Colonic mucosa (tissue), 4 donors: ENCODE measurements around the gene SWT1. TPM values are rescaled to one million over a fixed set of nuclear protein-coding genes. Genes with fewer than 3 reads are reported as not detected.
"Not testable (repeated sequence)": the region's sequence is repeated elsewhere in the genome, so short reads cannot be mapped to it uniquely, and the experiment has no call there.

Experiments
- DNase-seq: peaks from one replicate; pipeline ENCODE4 v3.0.0-alpha.2; 2020
- H3K27ac ChIP-seq: fragments of 200-600 bp; one replicate; pipeline ENCODE4 v1.8.0; 2021
- H3K27me3 ChIP-seq: fragments of 200-600 bp; one replicate; pipeline ENCODE4 v1.8.0; 2021
- H3K36me3 ChIP-seq: fragments of 200-600 bp; one replicate; pipeline ENCODE4 v1.8.0; 2021
- H3K4me1 ChIP-seq: fragments of 200-600 bp; one replicate; pipeline ENCODE4 v1.8.0; 2021; ENCODE audit warnings: mild to moderate bottlenecking
- H3K4me3 ChIP-seq: fragments of 200-600 bp; one replicate; pipeline ENCODE4 v1.8.0; 2021
- H3K9ac ChIP-seq, 2 donors: one replicate each; pipeline ENCODE4 v1.7.0; 2013; ENCODE audit warnings: control low read depth in 2 of 2, low read depth in 2 of 2, low read length in 2 of 2
- H3K9me3 ChIP-seq: fragments of 200-600 bp; one replicate; pipeline ENCODE4 v1.8.0; 2021
- intact Hi-C: fragments of 100-400 bp; cut with DNase I; formaldehyde crosslinking; loops from one replicate; pipeline ENCODE4 v1.14.1; 2022
- total RNA-seq, 2 donors: library from RNA; stranded (reverse); fragmentation: NEBNext Ultra II Directional in 1 of 2; extraction: Animal tissue kit (Norgen Biotek cat#: 25700) in 1 of 2; gene quantifications; one replicate each; pipeline ENCODE4 v1.2.1, GENCODE V29; 2021
- TF ChIP-seq, protein P1 (sequence below): fragments of 200-600 bp; IDR thresholded peaks from one replicate; pipeline ENCODE4 v1.8.0; 2022; ENCODE audit warnings: antibody characterized with exemption, mild to moderate bottlenecking
- donor health status: healthy.
- donor health status: DM: no; HTN: no; CAD: no.
- donor health status: DM: no; HTN: no; CAD: no.

Gene SWT1
- total RNA-seq, 2 donors from 2014 or later, result 3.4 to 5.7 TPM

DNA sequence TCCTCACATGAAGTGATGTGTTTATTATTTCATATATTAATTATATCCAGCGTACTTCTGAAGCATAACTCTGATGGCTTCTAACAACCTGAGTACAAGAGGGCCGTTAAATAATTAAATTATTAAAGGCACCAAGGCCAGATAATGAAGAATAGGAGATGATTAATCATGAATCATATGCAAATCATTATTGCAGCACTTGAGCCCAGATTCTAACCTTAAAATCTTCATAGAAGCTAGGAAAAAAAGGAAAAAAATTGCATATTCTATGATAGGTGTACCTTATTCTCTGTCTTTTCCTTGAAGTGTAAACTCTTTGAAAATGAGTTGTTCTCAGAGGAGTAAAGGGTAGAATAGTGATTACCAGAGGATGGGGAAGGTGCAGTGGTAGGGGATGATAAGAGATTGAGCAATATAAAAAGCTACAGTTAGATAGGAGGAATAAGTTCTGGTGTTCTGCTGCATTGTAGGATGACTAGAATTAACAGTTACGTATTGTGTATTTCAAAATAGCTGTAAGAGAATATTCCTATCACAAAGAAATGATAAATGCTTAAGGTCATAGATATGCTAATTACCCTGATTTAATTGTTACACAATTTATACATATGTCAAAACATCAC is 51.1 kb downstream of the SWT1 start:
- DNase-seq, result no peak
- H3K27me3 ChIP-seq, result no peaks in the 10 kb centered on the region
- no peaks in the 10 kb centered on the region for H3K4me1 ChIP-seq
- no peaks in the 10 kb centered on the region for H3K9me3 ChIP-seq
- H3K36me3 ChIP-seq, result no peaks in the 10 kb centered on the region
- no peak overlapping the region for H3K4me3 ChIP-seq
- intact Hi-C loops, result no loop called here
- no peak overlapping the region for H3K9ac ChIP-seq
- no peak overlapping the region for H3K27ac ChIP-seq
- TF ChIP-seq, protein P1, sequence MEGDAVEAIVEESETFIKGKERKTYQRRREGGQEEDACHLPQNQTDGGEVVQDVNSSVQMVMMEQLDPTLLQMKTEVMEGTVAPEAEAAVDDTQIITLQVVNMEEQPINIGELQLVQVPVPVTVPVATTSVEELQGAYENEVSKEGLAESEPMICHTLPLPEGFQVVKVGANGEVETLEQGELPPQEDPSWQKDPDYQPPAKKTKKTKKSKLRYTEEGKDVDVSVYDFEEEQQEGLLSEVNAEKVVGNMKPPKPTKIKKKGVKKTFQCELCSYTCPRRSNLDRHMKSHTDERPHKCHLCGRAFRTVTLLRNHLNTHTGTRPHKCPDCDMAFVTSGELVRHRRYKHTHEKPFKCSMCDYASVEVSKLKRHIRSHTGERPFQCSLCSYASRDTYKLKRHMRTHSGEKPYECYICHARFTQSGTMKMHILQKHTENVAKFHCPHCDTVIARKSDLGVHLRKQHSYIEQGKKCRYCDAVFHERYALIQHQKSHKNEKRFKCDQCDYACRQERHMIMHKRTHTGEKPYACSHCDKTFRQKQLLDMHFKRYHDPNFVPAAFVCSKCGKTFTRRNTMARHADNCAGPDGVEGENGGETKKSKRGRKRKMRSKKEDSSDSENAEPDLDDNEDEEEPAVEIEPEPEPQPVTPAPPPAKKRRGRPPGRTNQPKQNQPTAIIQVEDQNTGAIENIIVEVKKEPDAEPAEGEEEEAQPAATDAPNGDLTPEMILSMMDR, result no peak

DNA sequence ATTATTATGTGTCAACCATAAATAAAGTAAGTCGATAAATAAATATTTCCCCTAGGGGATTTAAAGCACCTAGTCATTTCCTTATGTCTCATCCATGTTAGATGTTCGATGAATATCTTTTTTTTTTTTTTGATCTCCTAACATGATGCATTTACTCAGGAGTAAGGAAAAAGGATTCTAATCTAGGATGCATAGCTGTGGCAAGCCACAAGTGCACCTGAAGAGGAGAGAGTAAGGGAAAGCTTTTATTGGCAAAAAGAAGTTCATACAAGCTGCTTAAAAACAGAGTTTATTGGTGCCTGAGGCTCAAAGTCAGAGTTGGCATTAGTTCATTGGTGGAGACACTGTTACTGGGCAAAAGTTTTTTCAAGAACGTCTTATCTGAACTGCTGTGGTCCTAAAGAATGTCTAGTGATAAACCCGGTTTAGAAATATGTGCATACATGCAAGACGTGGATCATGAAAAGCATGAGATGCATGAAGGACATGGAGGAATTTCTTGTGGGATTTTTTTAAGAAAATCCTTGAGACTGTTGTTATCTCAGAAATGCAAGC is 51.7 kb downstream of the SWT1 start:
- H3K27me3 ChIP-seq, result no peaks in the 10 kb centered on the region
- H3K9me3 ChIP-seq, result no peaks in the 10 kb centered on the region
- no peak overlapping the region for H3K9ac ChIP-seq
- H3K4me1 ChIP-seq, result no peaks in the 10 kb centered on the region
- H3K36me3 ChIP-seq, result no peaks in the 10 kb centered on the region
- DNase-seq, result no peak
- H3K27ac ChIP-seq, result no peak overlapping the region
- TF ChIP-seq, protein P1, result no peak
- no peak overlapping the region for H3K4me3 ChIP-seq
- intact Hi-C loops, result no loop called here

DNA sequence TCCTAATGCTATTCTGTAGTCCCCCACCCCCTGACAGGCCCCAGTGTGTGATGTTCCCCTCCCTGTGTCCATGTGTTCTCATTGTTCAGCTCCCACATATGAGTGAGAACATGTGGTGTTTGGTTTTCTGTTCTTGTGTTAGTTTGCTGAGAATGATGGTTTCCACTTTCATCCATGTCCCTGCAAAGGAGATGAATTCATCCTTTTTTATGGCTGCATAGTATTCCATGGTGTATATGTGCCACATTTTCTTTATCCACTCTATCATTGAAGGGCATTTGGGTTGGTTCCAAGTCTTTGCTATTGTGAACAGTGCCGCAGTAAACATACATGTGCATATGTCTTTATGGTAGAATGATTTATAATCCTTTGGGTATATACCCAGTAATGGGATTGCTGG is 52.4 kb downstream of the SWT1 start:
- H3K4me1 ChIP-seq, H3K27ac ChIP-seq, H3K9ac ChIP-seq, H3K9me3 ChIP-seq, intact Hi-C loops, H3K4me3 ChIP-seq, H3K36me3 ChIP-seq, H3K27me3 ChIP-seq, DNase-seq: not testable (repeated sequence)

DNA sequence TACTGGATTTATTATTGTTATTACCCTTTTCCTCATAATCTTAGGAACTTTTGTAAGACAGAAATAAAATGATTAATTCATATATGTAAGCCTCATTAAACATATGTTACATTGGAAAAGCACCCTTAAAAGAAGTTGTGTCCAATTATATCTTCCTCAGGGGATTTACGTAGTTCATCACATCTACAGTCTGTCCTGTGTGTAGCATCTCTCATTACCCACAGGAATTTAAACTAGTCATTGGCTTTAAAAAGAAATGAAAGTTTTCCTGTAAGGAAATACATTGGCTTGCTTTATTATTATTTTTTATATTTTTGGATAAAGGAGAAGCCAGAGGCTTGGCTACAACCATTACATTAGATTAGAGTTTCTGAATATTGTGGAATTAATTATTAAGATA is 56.1 kb downstream of the SWT1 start:
- no peak overlapping the region for H3K27ac ChIP-seq
- intact Hi-C loops, result no loop called here
- no peak overlapping the region for H3K4me3 ChIP-seq
- H3K9ac ChIP-seq, result no peak overlapping the region
- no peaks in the 10 kb centered on the region for H3K36me3 ChIP-seq
- TF ChIP-seq, protein P1, result no peak
- no peaks in the 10 kb centered on the region for H3K27me3 ChIP-seq
- H3K4me1 ChIP-seq, result no peaks in the 10 kb centered on the region
- H3K9me3 ChIP-seq, result no peaks in the 10 kb centered on the region
- no peak for DNase-seq

DNA sequence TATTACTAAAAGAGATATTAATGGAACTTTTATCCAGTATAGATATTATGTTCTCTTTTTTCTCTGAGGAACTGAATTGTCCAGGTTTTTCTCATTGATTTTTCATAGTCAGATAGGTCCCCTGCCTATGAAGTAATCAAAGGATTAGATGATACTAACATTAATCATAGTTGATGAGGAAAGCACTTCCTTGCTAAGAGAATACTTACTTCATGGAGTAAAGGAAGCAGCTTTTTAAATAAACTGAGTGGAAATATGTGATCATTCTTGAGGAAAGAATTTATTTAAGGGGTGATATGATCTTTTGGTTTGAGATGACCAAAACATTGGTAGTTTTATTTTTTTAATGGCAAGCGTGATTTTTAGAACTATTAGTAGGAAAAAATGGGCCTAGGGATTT is 58.9 kb downstream of the SWT1 start:
- Histone ChIP-seq H3K4me3 (no peak overlapping the region), H3K9me3 (no peaks in the 10 kb centered on the region), H3K9ac (no peak overlapping the region), H3K27ac (no peak overlapping the region), H3K4me1 (no peaks in the 10 kb centered on the region), H3K36me3 (no peaks in the 10 kb centered on the region), H3K27me3 (no peaks in the 10 kb centered on the region)
- TF ChIP-seq, protein P1, result no peak
- intact Hi-C loops, result no loop called here
- DNase-seq, result no peak

DNA sequence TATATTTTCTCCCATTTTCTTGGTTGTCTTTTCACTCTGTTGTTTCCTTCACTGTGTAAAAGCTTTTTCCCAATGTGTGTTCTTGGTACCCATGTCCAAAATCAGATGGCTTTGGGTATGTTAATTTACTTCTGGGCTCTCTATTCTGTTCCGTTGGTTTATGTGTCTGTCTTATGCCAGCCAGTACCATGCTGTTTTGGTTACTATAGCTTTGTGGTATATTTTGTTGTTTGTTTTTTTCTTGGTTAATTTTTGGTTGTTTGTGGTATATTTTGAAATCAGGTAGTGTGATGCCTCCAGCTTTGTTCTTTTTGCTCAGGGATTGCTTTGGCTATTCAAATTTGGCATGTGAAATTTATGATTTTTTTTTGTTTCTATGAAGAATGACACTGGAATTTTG is 67.2 kb downstream of the SWT1 start:
- DNase-seq, result no peak
- Histone ChIP-seq H3K9me3 (no peaks in the 10 kb centered on the region), H3K36me3 (no peaks in the 10 kb centered on the region), H3K4me3 (no peak overlapping the region), H3K4me1 (no peaks in the 10 kb centered on the region), H3K27ac (no peak overlapping the region), H3K9ac (no peak overlapping the region), H3K27me3 (no peaks in the 10 kb centered on the region)
- TF ChIP-seq, protein P1, result no peak
- intact Hi-C loops, result no loop called here
